HCEC 1CT (cell line): ENCODE results near the gene HOXC5.

Source experiments
- DNase-seq: peaks from one replicate; pipeline ENCODE4 v3.0.0-alpha.2; 2017

The HOXC5 gene

DNA sequence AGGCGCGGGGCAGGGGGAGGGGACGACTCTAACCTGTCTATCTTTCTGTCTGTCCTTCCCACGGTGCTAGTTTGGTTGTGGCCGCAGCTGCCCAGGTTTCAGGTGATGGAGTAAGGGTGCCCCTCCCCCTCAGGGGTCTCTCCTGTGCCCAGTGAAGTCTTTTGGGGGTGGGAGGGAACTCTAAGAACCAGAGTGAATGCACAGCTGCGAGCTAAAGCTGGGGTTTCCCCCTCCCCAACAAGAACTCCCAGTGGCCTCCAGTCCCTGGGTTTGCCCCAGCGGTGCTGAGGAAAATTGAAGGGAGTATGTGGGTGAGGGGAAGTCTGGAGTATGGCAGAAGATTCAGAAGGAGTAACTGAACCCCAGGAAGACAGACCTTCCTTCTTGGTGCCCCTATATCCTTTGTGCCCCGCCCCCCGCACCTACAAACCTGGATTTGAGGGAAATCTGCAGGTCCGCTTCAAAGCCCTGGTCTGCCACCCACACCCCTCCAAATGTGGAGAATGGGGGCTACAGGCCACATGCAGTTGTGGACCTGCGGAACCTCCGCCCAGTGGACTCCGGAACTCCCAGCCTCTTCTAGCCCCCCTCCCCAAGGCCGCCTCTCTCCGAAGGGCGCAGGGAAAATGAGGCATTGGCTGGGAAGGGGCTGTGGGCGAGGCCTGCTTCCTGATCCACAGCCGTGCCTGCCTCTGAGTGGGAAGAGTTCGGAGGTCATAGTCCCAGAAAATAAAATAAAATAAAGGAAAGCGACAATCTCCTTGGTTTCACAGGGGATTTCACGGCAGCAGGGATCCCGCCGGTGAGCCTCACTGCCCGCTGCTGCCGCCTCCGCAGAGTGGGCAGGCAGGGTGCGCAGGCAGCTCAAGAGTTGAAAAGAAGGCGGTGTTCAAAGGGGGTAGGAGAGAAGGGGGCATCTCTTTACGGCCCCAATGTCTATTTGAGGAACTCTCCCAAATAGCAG lies 36.3 kb upstream of the HOXC5 start:
- no peak for DNase-seq

DNA sequence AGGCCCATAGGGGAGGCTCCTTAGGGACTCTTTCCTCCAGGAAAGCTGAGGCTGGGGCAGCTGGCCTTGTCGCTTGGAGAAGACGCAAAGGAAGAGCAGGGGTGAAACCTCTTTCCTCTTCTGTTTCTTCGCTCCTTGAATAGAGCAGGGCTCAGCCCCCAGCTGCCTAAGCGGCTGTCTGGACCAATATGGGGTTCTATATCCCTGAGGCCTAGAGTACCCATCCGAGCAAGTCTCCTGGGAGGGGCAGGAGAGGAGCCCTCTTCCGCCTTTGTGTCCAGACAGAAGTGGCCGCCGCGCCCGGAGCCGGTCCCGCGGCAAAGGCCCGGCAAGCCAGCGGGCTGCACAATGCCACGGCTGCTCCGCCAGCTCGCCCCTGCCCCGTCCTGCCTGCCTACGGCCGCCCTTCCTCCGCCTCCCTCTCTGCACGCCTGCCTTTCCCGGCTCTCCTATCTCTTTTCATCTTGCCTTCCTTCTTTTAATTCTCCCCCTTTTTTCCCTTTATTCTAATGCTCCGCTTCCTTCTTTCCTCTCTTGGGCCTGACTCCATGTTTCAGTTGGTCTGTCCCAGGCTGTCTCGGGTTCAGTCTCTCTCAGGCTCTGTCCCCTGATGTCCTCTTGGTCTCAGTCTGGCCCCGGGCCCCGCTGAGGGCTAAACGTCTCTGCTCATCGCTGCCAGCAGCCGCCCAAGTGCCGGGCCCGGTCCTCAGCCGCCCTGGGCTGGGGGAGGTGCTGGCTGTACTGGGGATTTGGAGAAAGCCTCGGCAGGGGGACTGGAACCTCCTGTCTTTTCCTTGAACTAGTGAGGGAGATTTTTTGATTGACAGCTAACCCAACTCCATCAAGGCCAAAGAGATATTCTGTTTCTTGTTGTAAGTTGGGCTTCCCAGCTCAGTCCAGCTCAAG lies 35.4 kb upstream of the HOXC5 start:
- no peak for DNase-seq

GRCh38 chr12:53998110-53998899 lies 34.5 kb upstream of the HOXC5 start:
- DNase-seq = no peak

DNA sequence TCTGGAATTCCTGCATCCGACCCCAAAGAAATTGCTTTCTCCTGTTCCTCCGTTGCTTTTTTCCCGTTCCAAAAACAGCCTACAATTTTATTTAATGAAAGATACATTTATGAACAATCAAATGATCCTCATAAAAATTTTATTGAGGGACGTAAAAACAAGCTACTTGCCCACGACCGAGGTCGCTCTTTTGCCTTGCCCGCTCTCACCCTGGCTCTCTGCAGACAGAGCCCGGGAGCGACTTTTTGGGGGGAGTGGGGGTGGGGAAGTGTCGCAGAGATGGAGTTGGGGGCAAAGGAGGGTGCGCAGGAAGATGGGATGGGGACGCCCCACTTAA lies 34.0 kb upstream of the HOXC5 start:
- DNase-seq = no peak

DNA sequence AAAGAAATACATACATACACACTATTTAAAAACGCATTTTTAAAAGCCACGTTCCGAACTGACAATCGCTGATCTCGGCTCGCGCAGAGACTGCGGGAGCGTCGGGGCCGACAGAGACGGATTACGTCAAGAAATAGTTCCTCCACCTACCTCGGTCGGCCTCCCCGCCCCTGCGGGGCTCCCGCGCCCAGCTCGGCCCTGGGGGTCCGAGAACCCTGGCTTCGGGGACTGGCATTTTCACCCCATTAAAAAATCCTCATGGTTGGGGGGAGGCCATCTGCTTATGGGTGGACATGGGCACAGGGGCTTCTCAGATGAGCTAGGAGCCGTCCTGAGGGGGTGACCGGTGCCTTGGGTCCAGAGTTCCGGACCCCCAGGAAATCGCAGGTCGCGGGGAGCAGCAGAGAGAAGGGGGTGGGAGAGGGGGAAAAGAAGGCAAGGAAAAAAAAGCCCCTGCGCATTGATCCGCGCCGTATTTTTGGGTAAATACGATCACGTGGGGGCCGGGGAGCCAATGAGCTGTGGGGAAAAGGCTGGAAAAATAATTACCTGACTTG lies 33.2 kb upstream of the HOXC5 start:
- DNase-seq = peak; percentile 69

DNA sequence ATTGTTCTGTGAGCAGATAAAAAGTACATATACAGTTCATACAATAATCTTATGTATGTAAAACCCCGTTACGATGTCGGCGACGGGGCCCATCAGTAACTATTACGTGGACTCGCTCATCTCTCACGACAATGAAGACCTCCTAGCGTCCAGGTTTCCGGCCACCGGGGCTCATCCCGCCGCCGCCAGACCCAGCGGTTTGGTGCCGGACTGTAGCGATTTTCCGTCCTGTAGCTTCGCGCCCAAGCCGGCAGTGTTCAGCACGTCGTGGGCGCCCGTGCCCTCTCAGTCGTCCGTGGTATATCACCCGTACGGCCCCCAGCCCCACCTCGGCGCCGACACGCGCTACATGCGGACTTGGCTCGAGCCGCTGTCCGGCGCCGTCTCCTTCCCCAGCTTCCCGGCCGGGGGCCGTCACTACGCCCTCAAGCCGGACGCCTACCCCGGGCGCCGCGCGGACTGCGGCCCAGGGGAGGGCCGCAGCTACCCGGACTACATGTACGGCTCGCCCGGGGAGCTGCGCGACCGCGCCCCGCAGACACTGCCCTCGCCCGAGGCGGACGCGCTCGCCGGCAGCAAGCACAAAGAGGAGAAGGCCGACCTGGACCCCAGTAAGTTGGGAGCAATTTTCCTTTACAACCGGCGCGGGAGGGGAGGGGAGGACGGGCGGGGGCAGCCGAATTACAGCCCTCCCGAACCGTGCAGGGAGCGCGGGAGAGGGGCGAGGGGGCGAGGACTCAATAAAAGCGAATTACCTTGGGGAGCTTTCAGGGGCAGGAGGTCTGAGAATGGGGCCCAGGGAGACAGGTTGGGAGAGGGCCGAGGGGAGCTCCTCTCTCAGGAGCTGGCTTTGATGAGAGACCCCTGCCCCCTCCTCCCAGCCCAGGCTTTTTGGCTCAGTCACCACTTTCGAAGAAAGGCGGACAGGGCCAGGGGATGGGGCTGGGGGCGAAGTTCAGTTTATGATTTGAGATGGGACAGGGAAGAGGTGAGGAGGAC lies 32.4 kb upstream of the HOXC5 start, which contains the start of gene HOXC9:
HOXC9 (plus strand) TSS at position 46 of the 999 bp plus-strand sequence; CDS start at position 74, 28 bp downstream.
- DNase-seq = no peak

GRCh38 chr12:54001283-54002187 lies 31.3 kb upstream of the HOXC5 start:
- DNase-seq = no peak

DNA sequence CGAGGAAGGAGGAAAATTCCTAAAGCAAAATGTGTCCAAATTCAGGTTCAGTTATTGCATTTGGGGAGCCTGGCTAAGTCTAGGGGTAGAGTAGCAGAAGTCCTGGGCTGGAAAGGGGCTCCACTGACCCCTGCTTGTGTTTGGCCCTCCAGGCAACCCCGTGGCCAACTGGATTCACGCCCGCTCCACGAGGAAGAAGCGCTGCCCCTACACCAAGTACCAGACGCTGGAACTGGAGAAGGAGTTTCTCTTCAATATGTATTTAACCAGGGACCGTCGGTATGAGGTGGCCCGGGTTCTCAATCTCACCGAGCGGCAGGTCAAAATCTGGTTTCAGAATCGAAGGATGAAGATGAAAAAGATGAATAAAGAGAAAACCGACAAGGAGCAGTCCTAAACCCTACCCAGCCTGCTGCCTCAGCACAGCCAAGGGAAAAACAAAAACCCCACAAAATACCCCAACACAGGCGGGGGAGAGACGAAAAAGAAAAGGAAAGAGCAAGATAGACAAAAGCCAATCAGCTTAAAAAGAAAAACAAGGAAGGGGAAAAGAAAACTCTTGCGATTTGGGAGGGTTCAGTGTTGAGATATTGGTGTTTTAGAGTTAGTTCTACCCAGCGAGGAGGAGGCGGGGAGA lies 30.5 kb upstream of the HOXC5 start:
- no peak for DNase-seq

GRCh38 chr12:54002915-54003389 lies 29.9 kb upstream of the HOXC5 start:
- DNase-seq = no peak

- no peak for DNase-seq
Observed at GRCh38 chr12:54003625-54004024, 29.2 kb upstream of the HOXC5 start.

- no peak for DNase-seq
Observed at GRCh38 chr12:54004063-54004840, 28.6 kb upstream of the HOXC5 start.

DNA sequence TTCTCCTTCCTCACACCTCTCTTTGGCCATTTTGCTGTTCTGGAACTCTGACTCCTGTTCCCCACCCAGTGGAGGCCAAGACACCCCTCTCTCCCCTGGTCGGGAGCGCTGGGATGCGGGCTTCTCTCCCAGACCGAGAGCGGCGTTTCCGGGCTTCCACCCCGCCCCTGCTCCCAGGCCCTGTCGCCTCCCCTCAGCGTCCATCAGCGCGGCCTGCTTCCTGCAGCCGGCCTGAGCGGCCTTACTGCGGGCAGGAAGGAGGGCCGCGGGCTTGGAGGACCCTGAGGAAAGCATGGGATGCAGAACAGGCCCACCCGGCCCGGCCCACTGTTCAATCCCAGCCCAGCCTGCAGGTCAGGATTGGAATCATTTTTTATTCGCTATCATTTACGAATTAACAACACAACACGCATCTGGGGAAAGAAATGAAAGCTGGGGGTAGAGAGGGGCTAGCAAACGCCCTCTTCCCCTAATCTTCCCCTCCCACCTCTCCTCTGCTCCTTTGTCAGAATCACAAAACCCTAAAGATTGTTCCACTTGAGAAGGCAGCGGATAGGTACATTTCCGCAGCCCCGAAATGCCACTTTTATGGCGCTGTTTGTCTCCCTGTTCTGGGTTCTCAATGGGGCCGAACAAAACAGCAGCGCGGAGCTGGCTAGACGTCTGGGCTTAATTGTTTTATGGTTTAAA lies 27.9 kb upstream of the HOXC5 start:
- no peak for DNase-seq

DNA sequence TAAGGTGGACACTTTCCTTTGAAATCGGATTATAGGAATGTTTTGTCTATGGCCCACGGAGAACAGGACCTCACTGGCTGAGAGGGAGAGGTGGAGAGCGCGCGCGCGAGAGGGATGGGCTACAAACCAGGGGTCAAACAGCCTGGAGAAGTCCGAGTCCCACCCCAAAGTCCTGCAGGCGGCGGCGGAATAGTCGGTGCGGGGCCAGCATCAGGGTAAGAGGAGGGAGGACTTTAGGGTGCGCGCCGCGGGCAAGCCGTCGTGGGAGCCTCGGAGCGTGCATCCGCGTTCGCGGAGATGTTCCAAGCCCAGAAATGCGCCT lies 27.4 kb upstream of the HOXC5 start:
- no peak for DNase-seq

GRCh38 chr12:54005853-54006558 lies 26.8 kb upstream of the HOXC5 start:
- peak; percentile 61 for DNase-seq

DNA sequence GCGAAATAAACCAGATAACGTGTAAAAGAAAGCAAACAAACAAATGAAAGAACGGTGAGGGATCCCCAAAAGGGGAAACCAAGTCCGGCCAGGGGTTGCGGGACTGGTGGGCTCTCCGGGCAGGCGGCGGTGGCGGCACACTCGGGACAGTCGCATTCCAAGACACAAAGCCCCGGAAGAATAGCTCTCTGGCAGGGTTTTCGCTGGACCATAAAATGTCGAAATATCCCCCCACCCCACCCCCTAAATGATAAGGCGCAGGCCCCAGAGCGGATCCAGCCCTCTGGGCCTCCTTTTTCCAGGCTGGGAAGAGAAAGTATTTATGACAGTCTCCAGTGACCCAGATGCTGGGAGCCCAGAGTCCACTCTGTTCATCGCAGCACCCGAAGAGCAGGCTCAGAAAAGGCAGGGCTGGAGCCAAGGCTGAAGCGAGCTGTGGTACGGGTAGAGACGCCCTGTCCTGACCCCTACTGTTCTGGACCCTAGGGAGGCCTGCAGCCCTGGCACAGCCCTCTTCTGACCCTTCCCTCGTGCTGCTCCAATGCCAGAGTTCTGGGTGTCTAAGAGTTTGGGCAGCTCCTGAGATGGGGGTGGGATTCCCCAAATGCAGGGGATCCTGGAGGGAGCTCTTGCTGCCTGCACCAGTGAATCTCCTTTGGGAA lies 26.2 kb upstream of the HOXC5 start:
- DNase-seq = no peak

DNA sequence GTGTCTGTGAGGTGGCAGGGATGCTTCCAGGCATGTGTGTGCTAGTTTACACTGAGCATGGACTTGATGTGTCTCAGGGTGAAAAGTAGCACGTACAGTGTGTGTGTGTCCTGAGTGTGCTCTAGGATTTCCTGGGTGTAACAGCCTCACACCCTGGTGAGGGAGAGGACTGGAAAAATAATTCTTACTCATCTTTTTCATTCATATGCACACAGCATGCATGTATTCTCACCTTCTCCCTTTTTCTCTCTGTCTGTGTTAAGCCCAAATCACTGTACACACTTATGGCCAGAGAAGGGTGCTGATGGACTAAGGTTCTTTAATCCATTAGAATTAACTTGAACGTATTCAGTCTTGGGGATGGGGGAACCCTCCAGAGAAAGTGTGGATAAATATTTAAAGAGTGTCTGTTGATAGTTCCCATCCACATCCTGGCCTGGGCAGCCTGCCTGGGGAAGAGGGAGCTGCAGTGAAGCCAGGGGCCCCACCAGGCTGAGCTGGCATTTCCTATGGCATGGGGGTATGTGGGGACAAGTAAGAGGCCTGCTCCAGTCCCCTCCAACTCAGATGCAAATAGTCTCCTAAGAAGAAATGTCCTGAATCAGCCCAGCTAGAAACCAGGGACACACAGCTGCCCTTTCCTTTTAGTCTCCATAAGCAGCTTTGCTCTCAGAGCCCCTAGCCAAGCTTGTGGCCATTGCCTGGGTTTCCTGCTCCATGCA lies 25.2 kb upstream of the HOXC5 start:
- no peak for DNase-seq
